DOHH2 (cell line): Measurements from ENCODE around the gene NEDD4L.

ENCODE experiments used
- H3F3A ChIP-seq: fragments of 200-600 bp; sonication (generic), shearing (Covaris generic); 2 replicates; pipeline ENCODE4 v1.6.0; 2016; ENCODE audit warnings: antibody characterized with exemption, mild to moderate bottlenecking; ENCODE audit not compliant: control insufficient read depth, insufficient read depth
- H3K27ac ChIP-seq: fragments of 200-600 bp; sonication (generic); 2 replicates; pipeline ENCODE4 v1.5.1; 2014; ENCODE audit warnings: low read depth, mild to moderate bottlenecking, low read length, moderate library complexity
- H3K27me3 ChIP-seq: fragments of 200-600 bp; sonication (generic); 2 replicates; pipeline ENCODE4 v1.6.1; 2014; ENCODE audit warnings: mild to moderate bottlenecking, low read length, mixed read lengths; ENCODE audit not compliant: control insufficient read depth
- H3K36me3 ChIP-seq: fragments of 200-600 bp; sonication (generic); 2 replicates; pipeline ENCODE4 v1.6.1; 2014; ENCODE audit warnings: mild to moderate bottlenecking, low read length, moderate library complexity, mixed read lengths; ENCODE audit not compliant: control insufficient read depth
- H3K4me1 ChIP-seq: fragments of 200-600 bp; sonication (generic); 2 replicates; pipeline ENCODE4 v1.6.1; 2014; ENCODE audit warnings: mild to moderate bottlenecking, low read length, mixed read lengths; ENCODE audit not compliant: control insufficient read depth
- H3K4me2 ChIP-seq: fragments of 200-600 bp; sonication (generic); 2 replicates; pipeline ENCODE4 v1.6.0; 2014; ENCODE audit warnings: mild to moderate bottlenecking, low read length, moderate library complexity
- H3K4me3 ChIP-seq: fragments of 200-600 bp; sonication (generic); 2 replicates; pipeline ENCODE4 v1.5.1; 2014; ENCODE audit warnings: mild to moderate bottlenecking, low read length, mixed read lengths
- H3K79me2 ChIP-seq: fragments of 200-600 bp; sonication (generic); 2 replicates; pipeline ENCODE4 v1.6.1; 2014; ENCODE audit warnings: mild to moderate bottlenecking, low read length, mixed read lengths; ENCODE audit not compliant: control insufficient read depth
- H3K9me2 ChIP-seq: fragments of 200-600 bp; sonication (generic); replicated peaks from 2 replicates; pipeline ENCODE4 v1.6.1; 2014; ENCODE audit warnings: mild to moderate bottlenecking, low read length, mixed read lengths; ENCODE audit not compliant: control insufficient read depth
- H3K9me3 ChIP-seq: fragments of 200-600 bp; sonication (generic); 2 replicates; pipeline ENCODE4 v1.6.1; 2014; ENCODE audit warnings: antibody characterized with exemption, low read length, mixed read lengths; ENCODE audit not compliant: control insufficient read depth, insufficient read depth
- H4K20me1 ChIP-seq: fragments of 200-600 bp; sonication (generic); 2 replicates; pipeline ENCODE4 v1.6.0; 2014; ENCODE audit warnings: low read depth, mild to moderate bottlenecking, antibody characterized with exemption, low read length, moderate library complexity; ENCODE audit not compliant: control insufficient read depth, insufficient read depth
- CTCF ChIP-seq: fragments of 200-600 bp; sonication (generic); IDR thresholded peaks from one replicate; pipeline ENCODE4 v1.5.1; 2014; ENCODE audit warnings: antibody characterized with exemption, mild to moderate bottlenecking, low read depth, low read length; ENCODE audit not compliant: poor library complexity, severe bottlenecking
- EZH2phosphoT487 ChIP-seq: fragments of 200-600 bp; sonication (generic); IDR thresholded peaks from 2 replicates; pipeline ENCODE4 v1.6.1; 2017; ENCODE audit warnings: borderline replicate concordance, mild to moderate bottlenecking, antibody characterized with exemption, low read length, moderate library complexity, mixed read lengths

Gene NEDD4L

GRCh38 chr18:58088691-58089065 is 44.7 kb downstream of the NEDD4L start:
- Histone ChIP-seq H4K20me1 (0 out of 2 replicates have a peak, but pooled peaks cover 5% of the 10 kb centered on the region), H3F3A (no peaks in the 10 kb centered on the region), H3K79me2 (peaks cover 66% of the 10 kb centered on the region), H3K27me3 (no peaks in the 10 kb centered on the region), H3K9me3 (no peaks in the 10 kb centered on the region), H3K4me3 (no peak overlapping the region), H3K4me1 (peaks cover 20% of the 10 kb centered on the region), H3K36me3 (no peaks in the 10 kb centered on the region), H3K4me2 (no peak overlapping the region), H3K9me2 (no peaks in the 10 kb centered on the region), H3K27ac (no peak overlapping the region)
- TF ChIP-seq CTCF: no peak
- TF ChIP-seq EZH2phosphoT487: no peak

- no peaks in the 10 kb centered on the region for H3K9me2 ChIP-seq
- no peaks in the 10 kb centered on the region for H3F3A ChIP-seq
- peaks cover 20% of the 10 kb centered on the region for H3K4me1 ChIP-seq
- H3K4me3 ChIP-seq: no peak overlapping the region
- 0 out of 2 replicates have a peak, but pooled peaks cover 5% of the 10 kb centered on the region for H4K20me1 ChIP-seq
- no peaks in the 10 kb centered on the region for H3K9me3 ChIP-seq
- TF ChIP-seq CTCF (no peak), EZH2phosphoT487 (no peak)
- 0 out of 2 replicates have a peak overlapping the region, but pooled peaks have one; percentile 5 for H3K4me2 ChIP-seq
- H3K27me3 ChIP-seq: no peaks in the 10 kb centered on the region
- H3K79me2 ChIP-seq: peaks cover 67% of the 10 kb centered on the region
- no peak overlapping the region for H3K27ac ChIP-seq
- no peaks in the 10 kb centered on the region for H3K36me3 ChIP-seq
These were observed 47.1 kb downstream of the NEDD4L start for GRCh38 chr18:58091099-58091611.

- Histone ChIP-seq H3F3A (no peaks in the 10 kb centered on the region), H3K9me2 (no peaks in the 10 kb centered on the region), H3K4me1 (peaks cover 19% of the 10 kb centered on the region), H3K36me3 (no peaks in the 10 kb centered on the region), H3K4me2 (no peak overlapping the region), H3K9me3 (no peaks in the 10 kb centered on the region), H4K20me1 (0 out of 2 replicates have a peak, but pooled peaks cover 5% of the 10 kb centered on the region), H3K27me3 (no peaks in the 10 kb centered on the region), H3K4me3 (no peak overlapping the region), H3K79me2 (peaks cover 72% of the 10 kb centered on the region), H3K27ac (no peak overlapping the region)
- TF ChIP-seq CTCF (no peak), EZH2phosphoT487 (no peak)
These were observed 49.3 kb downstream of the NEDD4L start for GRCh38 chr18:58093311-58093803.
